GM19452 (cell line): ENCODE measurements around the gene AFF2.

Experiments used
- ATAC-seq: cut with Tn5 transposase; IDR thresholded peaks from one replicate; pipeline ENCODE4 v1.9.1; 2021; ENCODE audit not compliant: unreplicated experiment

AFF2 gene

GRCh38 chrX:148713981-148714380, 213.6 kb downstream of the AFF2 start:
- no peak for ATAC-seq

- ATAC-seq = no peak
Observed at GRCh38 chrX:148715361-148715760, 214.9 kb downstream of the AFF2 start.

GRCh38 chrX:148722966-148723365, 222.5 kb downstream of the AFF2 start:
- ATAC-seq = no peak

GRCh38 chrX:148723551-148723950, 223.1 kb downstream of the AFF2 start:
- ATAC-seq = no peak

GRCh38 chrX:148728901-148729300, 228.5 kb downstream of the AFF2 start:
- ATAC-seq = no peak

- no peak for ATAC-seq
Observed at GRCh38 chrX:148732743-148733142, 232.3 kb downstream of the AFF2 start.

- ATAC-seq = no peak
Observed at GRCh38 chrX:148741441-148741840, 241.0 kb downstream of the AFF2 start.

GRCh38 chrX:148755111-148755510, 254.7 kb downstream of the AFF2 start:
- ATAC-seq = no peak

GRCh38 chrX:148763896-148764295, 263.5 kb downstream of the AFF2 start:
- ATAC-seq = no peak

GRCh38 chrX:148768296-148768695, 267.9 kb downstream of the AFF2 start:
- ATAC-seq = no peak

- no peak for ATAC-seq
Observed at GRCh38 chrX:148771440-148771839, 271.0 kb downstream of the AFF2 start.

GRCh38 chrX:148774276-148774675, 273.9 kb downstream of the AFF2 start:
- no peak for ATAC-seq

GRCh38 chrX:148784137-148784536, 283.7 kb downstream of the AFF2 start:
- ATAC-seq = no peak

- no peak for ATAC-seq
Observed at GRCh38 chrX:148784856-148785255, 284.4 kb downstream of the AFF2 start.

- ATAC-seq = no peak
Observed at GRCh38 chrX:148785256-148785655, 284.8 kb downstream of the AFF2 start.

GRCh38 chrX:148788449-148788848, 288.0 kb downstream of the AFF2 start:
- ATAC-seq = no peak

GRCh38 chrX:148794350-148794749, 293.9 kb downstream of the AFF2 start:
- ATAC-seq = no peak

GRCh38 chrX:148804579-148805355, 304.4 kb downstream of the AFF2 start:
- ATAC-seq = no peak

- no peak for ATAC-seq
Observed at GRCh38 chrX:148806145-148806870, 305.9 kb downstream of the AFF2 start.

GRCh38 chrX:148808833-148809232, 308.4 kb downstream of the AFF2 start:
- no peak for ATAC-seq

GRCh38 chrX:148811236-148811635, 310.8 kb downstream of the AFF2 start:
- ATAC-seq = no peak

GRCh38 chrX:148813422-148813821, 313.0 kb downstream of the AFF2 start:
- ATAC-seq = no peak
